T-helper 17 cell (primary cell): ENCODE data around the gene SMIM5. TPM values are rescaled to one million over a fixed set of nuclear protein-coding genes. Genes with fewer than 3 reads are reported as not detected.

Source experiments
- ATAC-seq: fragments of 150-1000 bp; cut with Tn5 transposase; 2 replicates; pipeline ENCODE4 v1.10.0; 2021; ENCODE audit warnings: mild to moderate bottlenecking, moderate library complexity
- DNase-seq, 3 donors: peaks; one replicate each; pipeline versions ENCODE4 v3.0.0 to v3.0.0-alpha.2; 2020 to 2021
- H3K9me3 ChIP-seq: one replicate; pipeline ENCODE4 v1.7.0; 2013; ENCODE audit warnings: low read length, mild to moderate bottlenecking; ENCODE audit not compliant: control insufficient read depth, poor library complexity, severe bottlenecking
- H3K27ac Mint-ChIP-seq: one replicate; pipeline ENCODE4 v1.8.0; 2022; ENCODE audit warnings: mild to moderate bottlenecking, moderate library complexity, mixed read lengths
- H3K27me3 Mint-ChIP-seq: one replicate; pipeline ENCODE4 v1.8.0; 2022; ENCODE audit warnings: mixed read lengths
- H3K36me3 Mint-ChIP-seq: one replicate; pipeline ENCODE4 v1.8.0; 2022; ENCODE audit warnings: low read depth, mixed read lengths
- H3K4me1 Mint-ChIP-seq: one replicate; pipeline ENCODE4 v1.8.0; 2022; ENCODE audit warnings: mild to moderate bottlenecking, mixed read lengths
- H3K4me3 Mint-ChIP-seq: one replicate; pipeline ENCODE4 v1.8.0; 2022; ENCODE audit warnings: mild to moderate bottlenecking, moderate library complexity, mixed read lengths
- total RNA-seq, 4 donors: library from RNA in 2 of 4; stranded (reverse) in 2 of 4; gene quantifications; one replicate each; pipeline ENCODE4 v1.2.3 and lab custom pipeline; 2022 to 2026

The SMIM5 gene
- total RNA-seq, 2 donors from 2014 or later: 0.40 to 8.4 TPM

- Mint-ChIP-seq H3K4me1 (peaks cover 3% of the 10 kb centered on the region), H3K27ac (no peak overlapping the region), H3K27me3 (no peaks in the 10 kb centered on the region), H3K4me3 (no peak overlapping the region), H3K36me3 (no peaks in the 10 kb centered on the region)
- DNase-seq: no peak
- ATAC-seq: no peak
- no peaks in the 10 kb centered on the region for H3K9me3 ChIP-seq
These were observed 9.0 kb downstream of the SMIM5 start for GRCh38 chr17:75642182-75642783.

- no peak for DNase-seq
- ATAC-seq: no peak
- Mint-ChIP-seq H3K36me3 (no peaks in the 10 kb centered on the region), H3K27me3 (no peaks in the 10 kb centered on the region), H3K4me3 (no peak overlapping the region), H3K27ac (no peak overlapping the region), H3K4me1 (peaks cover 3% of the 10 kb centered on the region)
- no peaks in the 10 kb centered on the region for H3K9me3 ChIP-seq
These were observed 9.8 kb downstream of the SMIM5 start for GRCh38 chr17:75642784-75643642.

GRCh38 chr17:75643643-75644017 lies 10.4 kb downstream of the SMIM5 start:
- H3K4me3 Mint-ChIP-seq: no peak overlapping the region
- H3K9me3 ChIP-seq: no peaks in the 10 kb centered on the region
- H3K27ac Mint-ChIP-seq: no peak overlapping the region
- no peaks in the 10 kb centered on the region for H3K27me3 Mint-ChIP-seq
- ATAC-seq: no peak
- DNase-seq: no peak
- H3K36me3 Mint-ChIP-seq: no peaks in the 10 kb centered on the region
- H3K4me1 Mint-ChIP-seq: peaks cover 5% of the 10 kb centered on the region

GRCh38 chr17:75645501-75645888 lies 12.3 kb downstream of the SMIM5 start:
- Mint-ChIP-seq H3K36me3 (no peaks in the 10 kb centered on the region), H3K27ac (no peak overlapping the region), H3K4me1 (peaks cover 5% of the 10 kb centered on the region), H3K4me3 (no peak overlapping the region), H3K27me3 (no peaks in the 10 kb centered on the region)
- DNase-seq: no peak
- ATAC-seq: no peak
- H3K9me3 ChIP-seq: no peaks in the 10 kb centered on the region

GRCh38 chr17:75645889-75646637 lies 12.8 kb downstream of the SMIM5 start:
- H3K9me3 ChIP-seq: no peaks in the 10 kb centered on the region
- H3K4me1 Mint-ChIP-seq: peaks cover 5% of the 10 kb centered on the region
- no peak overlapping the region for H3K4me3 Mint-ChIP-seq
- peak; percentile 48 for ATAC-seq
- no peak overlapping the region for H3K27ac Mint-ChIP-seq
- DNase-seq: no peak
- no peaks in the 10 kb centered on the region for H3K27me3 Mint-ChIP-seq
- no peaks in the 10 kb centered on the region for H3K36me3 Mint-ChIP-seq

GRCh38 chr17:75646638-75646992 lies 13.4 kb downstream of the SMIM5 start:
- DNase-seq: no peak
- H3K9me3 ChIP-seq: no peaks in the 10 kb centered on the region
- Mint-ChIP-seq H3K27ac (no peak overlapping the region), H3K4me1 (peaks cover 5% of the 10 kb centered on the region), H3K4me3 (no peak overlapping the region), H3K27me3 (no peaks in the 10 kb centered on the region), H3K36me3 (no peaks in the 10 kb centered on the region)
- ATAC-seq: no peak

- Mint-ChIP-seq H3K4me3 (no peak overlapping the region), H3K27me3 (no peaks in the 10 kb centered on the region), H3K36me3 (no peaks in the 10 kb centered on the region), H3K4me1 (peaks cover 5% of the 10 kb centered on the region), H3K27ac (no peak overlapping the region)
- no peak for ATAC-seq
- no peaks in the 10 kb centered on the region for H3K9me3 ChIP-seq
- no peak for DNase-seq
These were observed 13.8 kb downstream of the SMIM5 start for GRCh38 chr17:75647061-75647460.

- H3K4me3 Mint-ChIP-seq: no peak overlapping the region
- H3K36me3 Mint-ChIP-seq: no peaks in the 10 kb centered on the region
- H3K27me3 Mint-ChIP-seq: no peaks in the 10 kb centered on the region
- DNase-seq (no peak), ATAC-seq (no peak)
- no peaks in the 10 kb centered on the region for H3K9me3 ChIP-seq
- peaks cover 7% of the 10 kb centered on the region for H3K4me1 Mint-ChIP-seq
- no peak overlapping the region for H3K27ac Mint-ChIP-seq
These were observed 14.7 kb downstream of the SMIM5 start for GRCh38 chr17:75647921-75648320.

- no peak for ATAC-seq
- Mint-ChIP-seq H3K4me1 (peaks cover 7% of the 10 kb centered on the region), H3K27me3 (no peaks in the 10 kb centered on the region), H3K36me3 (peaks cover 2% of the 10 kb centered on the region), H3K4me3 (no peak overlapping the region), H3K27ac (no peak overlapping the region)
- no peaks in the 10 kb centered on the region for H3K9me3 ChIP-seq
- DNase-seq: no peak
These were observed 16.5 kb downstream of the SMIM5 start for GRCh38 chr17:75649687-75650086.

GRCh38 chr17:75650874-75651273 lies 17.6 kb downstream of the SMIM5 start:
- DNase-seq (no peak), ATAC-seq (no peak)
- peaks cover 2% of the 10 kb centered on the region for H3K36me3 Mint-ChIP-seq
- no peaks in the 10 kb centered on the region for H3K9me3 ChIP-seq
- no peak overlapping the region for H3K27ac Mint-ChIP-seq
- H3K4me3 Mint-ChIP-seq: no peak overlapping the region
- H3K4me1 Mint-ChIP-seq: peaks cover 7% of the 10 kb centered on the region
- H3K27me3 Mint-ChIP-seq: no peaks in the 10 kb centered on the region

GRCh38 chr17:75652341-75652740 lies 19.1 kb downstream of the SMIM5 start:
- H3K36me3 Mint-ChIP-seq: peaks cover 2% of the 10 kb centered on the region
- no peaks in the 10 kb centered on the region for H3K27me3 Mint-ChIP-seq
- ATAC-seq: no peak
- DNase-seq: no peak
- peaks cover 5% of the 10 kb centered on the region for H3K4me1 Mint-ChIP-seq
- H3K4me3 Mint-ChIP-seq: no peak overlapping the region
- H3K27ac Mint-ChIP-seq: no peak overlapping the region
- no peaks in the 10 kb centered on the region for H3K9me3 ChIP-seq

GRCh38 chr17:75652934-75653549 lies 19.8 kb downstream of the SMIM5 start:
- DNase-seq (no peak), ATAC-seq (peak; percentile 67)
- Mint-ChIP-seq H3K4me3 (no peak overlapping the region), H3K36me3 (peaks cover 2% of the 10 kb centered on the region), H3K4me1 (peaks cover 4% of the 10 kb centered on the region), H3K27me3 (no peaks in the 10 kb centered on the region), H3K27ac (no peak overlapping the region)
- H3K9me3 ChIP-seq: no peaks in the 10 kb centered on the region

- Mint-ChIP-seq H3K36me3 (peaks cover 2% of the 10 kb centered on the region), H3K27me3 (no peaks in the 10 kb centered on the region), H3K4me1 (peaks cover 2% of the 10 kb centered on the region), H3K4me3 (no peak overlapping the region), H3K27ac (no peak overlapping the region)
- no peak for DNase-seq
- ATAC-seq: no peak
- H3K9me3 ChIP-seq: no peaks in the 10 kb centered on the region
These were observed 20.9 kb downstream of the SMIM5 start for GRCh38 chr17:75654176-75654575.
